Astrocyte of the spinal cord (primary cell): ENCODE data around the gene FAM117B.

ENCODE experiments used
- DNase-seq: peaks from one replicate; pipeline ENCODE4 v3.0.0; 2011; ENCODE audit warnings: low read depth, low spot score
- H3K4me3 ChIP-seq: 2 replicates; pipeline ENCODE4 v1.5.1; 2011; ENCODE audit warnings: low read depth, mild to moderate bottlenecking, low read length, moderate library complexity
- in situ Hi-C: cut with HindIII; loops from 2 replicates; pipeline ENCODE4 v1.10.0; 2017; ENCODE audit warnings: low sequenced_read_pairs
- TF ChIP-seq, protein P1 (sequence below): IDR thresholded peaks from 2 replicates; pipeline ENCODE4 v1.5.1; 2012; ENCODE audit warnings: low read depth, mild to moderate bottlenecking, low read length, inconsistent platforms

FAM117B gene

DNA sequence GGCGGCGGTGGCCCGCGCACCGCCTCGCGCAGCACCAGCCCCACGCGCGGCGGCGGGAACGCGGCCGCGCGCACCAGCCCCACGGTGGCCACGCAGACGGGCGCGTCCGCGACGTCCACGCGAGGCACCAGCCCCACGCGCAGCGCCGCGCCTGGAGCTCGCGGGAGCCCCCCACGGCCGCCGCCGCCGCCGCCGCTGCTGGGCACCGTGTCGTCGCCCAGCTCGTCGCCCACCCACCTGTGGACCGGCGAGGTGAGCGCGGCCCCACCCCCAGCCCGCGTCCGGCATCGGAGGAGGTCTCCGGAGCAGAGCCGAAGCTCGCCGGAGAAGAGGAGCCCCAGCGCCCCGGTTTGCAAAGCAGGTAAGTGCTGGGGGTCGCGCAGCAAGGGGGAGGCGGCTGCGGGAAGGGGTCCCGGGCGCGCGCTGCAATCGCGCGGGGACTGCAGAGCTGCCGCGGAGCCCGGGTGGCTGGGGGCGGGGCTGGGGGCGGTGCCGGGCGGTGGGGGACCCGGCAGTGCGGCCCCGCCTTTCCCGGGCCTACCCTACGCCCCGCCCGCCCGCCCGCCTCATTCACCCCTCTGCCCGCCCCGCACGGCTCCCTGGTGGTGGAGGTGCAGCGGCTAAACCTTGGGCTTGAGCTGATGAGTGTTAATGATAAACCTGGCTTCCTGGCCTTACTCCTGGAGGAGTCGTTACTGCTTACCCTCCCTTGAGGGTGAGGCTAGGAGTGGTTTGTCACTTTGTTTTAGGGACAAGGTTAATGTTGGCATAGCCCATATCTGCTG lies 851 bp downstream of the FAM117B start:
- TF ChIP-seq, protein P1, sequence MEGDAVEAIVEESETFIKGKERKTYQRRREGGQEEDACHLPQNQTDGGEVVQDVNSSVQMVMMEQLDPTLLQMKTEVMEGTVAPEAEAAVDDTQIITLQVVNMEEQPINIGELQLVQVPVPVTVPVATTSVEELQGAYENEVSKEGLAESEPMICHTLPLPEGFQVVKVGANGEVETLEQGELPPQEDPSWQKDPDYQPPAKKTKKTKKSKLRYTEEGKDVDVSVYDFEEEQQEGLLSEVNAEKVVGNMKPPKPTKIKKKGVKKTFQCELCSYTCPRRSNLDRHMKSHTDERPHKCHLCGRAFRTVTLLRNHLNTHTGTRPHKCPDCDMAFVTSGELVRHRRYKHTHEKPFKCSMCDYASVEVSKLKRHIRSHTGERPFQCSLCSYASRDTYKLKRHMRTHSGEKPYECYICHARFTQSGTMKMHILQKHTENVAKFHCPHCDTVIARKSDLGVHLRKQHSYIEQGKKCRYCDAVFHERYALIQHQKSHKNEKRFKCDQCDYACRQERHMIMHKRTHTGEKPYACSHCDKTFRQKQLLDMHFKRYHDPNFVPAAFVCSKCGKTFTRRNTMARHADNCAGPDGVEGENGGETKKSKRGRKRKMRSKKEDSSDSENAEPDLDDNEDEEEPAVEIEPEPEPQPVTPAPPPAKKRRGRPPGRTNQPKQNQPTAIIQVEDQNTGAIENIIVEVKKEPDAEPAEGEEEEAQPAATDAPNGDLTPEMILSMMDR = no peak
- DNase-seq = peak; percentile 40
- peak overlapping the region; percentile 81 for H3K4me3 ChIP-seq
- in situ Hi-C loops = no loop called here

GRCh38 chr2:202636213-202636513 lies 1.4 kb downstream of the FAM117B start:
- TF ChIP-seq, protein P1 = no peak
- in situ Hi-C loops = no loop called here
- peak overlapping the region; percentile 81 for H3K4me3 ChIP-seq
- no peak for DNase-seq

DNA sequence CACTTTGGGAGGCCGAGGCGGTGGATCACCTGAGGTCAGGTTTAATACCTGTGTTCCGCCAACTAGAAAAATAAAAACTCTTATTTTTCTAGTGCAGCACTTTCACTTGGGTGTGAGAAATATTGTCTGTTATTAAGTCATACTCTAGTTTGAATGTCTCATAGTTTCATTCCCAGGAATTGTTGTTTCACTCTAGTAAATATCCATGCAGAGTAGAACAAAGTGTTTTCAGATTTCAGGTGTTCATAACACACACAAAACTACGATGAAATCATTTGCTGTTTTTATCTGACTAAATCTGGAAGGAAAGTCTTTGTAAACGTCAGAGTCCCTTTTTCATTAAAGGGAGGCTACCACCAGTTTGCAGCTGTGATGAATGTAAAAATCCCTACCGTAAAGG lies 4.0 kb downstream of the FAM117B start:
- no peak overlapping the region for H3K4me3 ChIP-seq
- TF ChIP-seq, protein P1 = no peak
- in situ Hi-C loops = no loop called here
- no peak for DNase-seq

- in situ Hi-C loops = no loop called here
- H3K4me3 ChIP-seq = no peak overlapping the region
- TF ChIP-seq, protein P1 = no peak
- no peak for DNase-seq
Observed at GRCh38 chr2:202639231-202639630, 4.5 kb downstream of the FAM117B start.

DNA sequence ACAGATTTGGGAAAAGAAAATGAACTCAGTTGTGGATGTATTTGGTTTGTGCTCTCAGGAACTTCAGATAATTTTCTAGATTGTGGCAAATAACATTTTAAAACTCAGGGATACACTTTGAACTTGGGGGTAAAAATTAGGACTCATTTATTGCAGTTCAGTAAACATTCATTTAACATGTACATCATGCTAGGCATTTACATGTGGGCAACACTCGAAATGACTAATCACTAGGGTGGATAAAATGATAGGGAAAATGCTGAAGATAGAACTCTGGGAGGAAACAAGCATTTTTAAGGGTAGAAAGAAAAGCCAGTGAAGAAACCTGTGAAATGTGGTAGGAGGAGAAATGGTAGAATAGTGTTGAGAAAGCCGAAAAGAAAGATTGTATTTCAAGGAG lies 7.8 kb downstream of the FAM117B start:
- in situ Hi-C loops = no loop called here
- no peak for DNase-seq
- H3K4me3 ChIP-seq = no peak overlapping the region
- TF ChIP-seq, protein P1 = no peak

DNA sequence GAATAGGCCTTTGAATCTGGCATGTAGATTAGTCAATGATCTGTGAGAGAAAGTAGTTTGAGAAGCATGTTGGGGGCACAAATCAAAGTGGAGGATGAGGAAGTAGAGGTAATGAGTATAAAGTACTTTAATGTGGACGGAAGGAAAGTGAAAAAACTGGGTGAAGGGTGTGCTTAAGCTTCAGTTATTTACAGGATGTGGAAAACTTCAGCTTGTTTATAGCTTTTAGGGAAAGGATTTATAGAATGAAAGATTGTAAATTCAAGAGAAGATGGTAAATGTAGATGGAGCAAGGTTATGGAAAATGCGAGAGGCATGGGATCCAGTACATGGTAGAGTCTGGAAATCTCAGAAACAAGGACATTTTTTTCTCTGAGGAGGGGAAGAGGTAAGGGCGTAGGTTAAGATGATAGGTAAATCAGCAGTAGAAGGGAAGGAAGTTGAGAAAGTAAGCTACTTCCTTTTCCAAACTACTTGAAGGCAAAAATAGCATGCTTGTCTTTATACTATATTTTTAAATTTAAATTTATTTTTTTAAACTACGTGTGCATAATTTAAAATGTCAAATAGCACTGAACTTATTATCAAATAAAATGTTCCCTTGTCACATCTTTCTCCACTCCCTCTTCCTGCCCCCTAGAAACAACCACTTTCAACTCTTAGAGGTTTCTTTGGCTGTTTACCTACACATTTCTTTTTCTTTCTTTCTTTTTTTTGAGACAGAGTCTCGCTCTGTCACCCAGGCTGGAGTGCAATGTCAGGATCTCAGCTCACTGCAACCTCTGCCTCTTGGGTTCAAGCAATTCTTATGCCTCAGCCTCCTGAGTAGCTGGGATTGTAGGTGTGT lies 8.5 kb downstream of the FAM117B start:
- no peak overlapping the region for H3K4me3 ChIP-seq
- in situ Hi-C loops = no loop called here
- DNase-seq = no peak
- TF ChIP-seq, protein P1 = no peak
